ENCODE measurements around the gene RBX1.

Gene RBX1

GRCh38 chr22:40955571-40955970 lies 4.4 kb downstream of the RBX1 start:
- FAIRE-seq: no peak
- TF ChIP-seq CTCF (IDR thresholded peaks at IDR 0.05; ENCODE audit: insufficient read depth, missing control alignments): no peak
- DNase-seq (ENCODE audit: insufficient read length, low spot score): no peak

- FAIRE-seq: no peak
- no peak for TF ChIP-seq CTCF (IDR thresholded peaks at IDR 0.05; ENCODE audit: insufficient read depth, missing control alignments)
Observed at GRCh38 chr22:40957601-40958000, 6.4 kb downstream of the RBX1 start.

GRCh38 chr22:40958299-40958698 lies 7.1 kb downstream of the RBX1 start:
- no peak for FAIRE-seq
- DNase-seq (ENCODE audit: insufficient read length, low spot score): no peak
- no peak for TF ChIP-seq CTCF (IDR thresholded peaks at IDR 0.05; ENCODE audit: insufficient read depth, missing control alignments)

More at GRCh38 chr22:40957601-40958000, 6.4 kb downstream of the RBX1 start:
- DNase-seq (ENCODE audit: insufficient read length, low spot score): no peak

GRCh38 chr22:40960145-40960544 lies 9.0 kb downstream of the RBX1 start:
- no peak for FAIRE-seq
- DNase-seq (ENCODE audit: insufficient read length, low spot score): no peak
- TF ChIP-seq CTCF (IDR thresholded peaks at IDR 0.05; ENCODE audit: insufficient read depth, missing control alignments): no peak

GRCh38 chr22:40965936-40966725 lies 15.0 kb downstream of the RBX1 start:
- TF ChIP-seq CTCF (IDR thresholded peaks at IDR 0.05; ENCODE audit: insufficient read depth, missing control alignments): no peak
- FAIRE-seq: no peak
- no peak for DNase-seq (ENCODE audit: insufficient read length, low spot score)

GRCh38 chr22:40966726-40967085 lies 15.5 kb downstream of the RBX1 start:
- FAIRE-seq (no peak), DNase-seq (ENCODE audit: insufficient read length, low spot score) (no peak)
- TF ChIP-seq CTCF (IDR thresholded peaks at IDR 0.05; ENCODE audit: insufficient read depth, missing control alignments): no peak

- DNase-seq (ENCODE audit: insufficient read length, low spot score) (no peak), FAIRE-seq (no peak)
- TF ChIP-seq CTCF (IDR thresholded peaks at IDR 0.05; ENCODE audit: insufficient read depth, missing control alignments): no peak
Observed at GRCh38 chr22:40967111-40967760, 16.1 kb downstream of the RBX1 start.

All from D721Med (cell line).